NT2/D1 (cell line): ENCODE measurements around the gene PDE6B.

Experiments
- DNase-seq: peaks from one replicate; pipeline ENCODE4 v3.0.0-alpha.2; 2011; ENCODE audit warnings: low read depth, low spot score
- H3K27me3 ChIP-seq: 2 replicates; pipeline ENCODE4 v1.6.0; 2011; ENCODE audit warnings: mild to moderate bottlenecking; ENCODE audit not compliant: insufficient read length, insufficient read depth
- H3K36me3 ChIP-seq: 2 replicates; pipeline ENCODE4 v1.6.1; 2011; ENCODE audit warnings: mild to moderate bottlenecking, low read length, mixed read lengths; ENCODE audit not compliant: insufficient read depth, insufficient read length
- H3K4me1 ChIP-seq: 2 replicates; pipeline ENCODE4 v1.5.1; 2011; ENCODE audit not compliant: insufficient read depth, insufficient read length
- H3K4me3 ChIP-seq: 2 replicates; pipeline ENCODE4 v1.5.1; 2011; ENCODE audit warnings: low read depth; ENCODE audit not compliant: insufficient read length
- H3K9ac ChIP-seq: 2 replicates; pipeline ENCODE4 v1.6.0; 2011; ENCODE audit warnings: low read depth; ENCODE audit not compliant: insufficient read length
- H3K9me3 ChIP-seq: 2 replicates; pipeline ENCODE4 v1.5.1; 2011; ENCODE audit warnings: mild to moderate bottlenecking, low read length; ENCODE audit not compliant: insufficient read depth
- SUZ12 ChIP-seq: IDR thresholded peaks from 2 replicates; pipeline ENCODE4 v1.6.1; 2011; ENCODE audit not compliant: insufficient read length, insufficient read depth; ENCODE audit errors: extremely low read depth
- YY1 ChIP-seq: IDR thresholded peaks from 2 replicates; pipeline ENCODE4 v1.6.1; 2011; ENCODE audit not compliant: insufficient read length, insufficient read depth
- ZNF274 ChIP-seq: IDR thresholded peaks from 2 replicates; pipeline ENCODE4 v1.6.1; 2011; ENCODE audit warnings: mild to moderate bottlenecking, low read depth, low read length

PDE6B gene

DNA sequence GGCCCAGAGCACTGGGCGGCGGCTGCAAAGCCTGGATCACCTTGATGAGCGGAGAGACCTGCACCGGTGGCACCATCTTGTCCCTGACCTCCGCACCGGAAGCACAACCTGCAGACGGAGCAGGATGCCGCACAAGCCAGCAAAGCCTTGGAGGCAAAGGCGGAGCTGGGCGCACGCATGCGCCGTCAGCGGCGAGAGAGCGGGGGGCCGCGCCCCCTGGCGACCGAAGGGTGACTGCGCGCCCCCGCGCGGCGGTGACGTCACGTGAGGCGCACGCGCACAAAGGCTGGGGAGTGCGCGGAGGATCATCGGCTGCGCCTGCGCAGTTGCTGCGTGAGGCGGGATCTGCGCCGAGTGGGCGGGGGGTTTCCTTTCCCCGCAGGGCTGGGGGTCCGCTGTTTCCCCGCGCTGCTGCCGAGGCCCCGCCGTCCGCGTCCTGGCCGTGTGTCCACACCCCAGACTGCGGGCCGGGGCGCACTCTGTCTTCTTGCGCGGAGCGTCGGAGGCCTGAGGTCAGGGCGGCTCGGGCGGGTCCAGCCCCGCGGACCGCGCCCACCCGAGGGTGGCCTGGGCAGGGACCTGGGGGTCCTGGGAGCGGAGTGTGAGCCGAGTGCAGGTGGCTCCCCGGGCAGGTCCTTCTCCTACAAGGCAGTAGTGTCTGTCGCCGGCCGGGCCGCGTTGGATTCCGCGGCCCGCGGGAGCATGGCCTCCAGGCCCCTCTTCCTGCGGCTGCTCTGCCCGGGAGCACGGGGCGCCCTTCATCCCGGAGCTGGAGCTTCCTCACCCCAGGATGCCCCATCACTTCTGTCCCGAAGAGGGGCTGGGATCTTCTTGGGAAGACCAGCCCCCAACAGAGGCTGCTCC lies 49.0 kb downstream of the PDE6B start, which contains the start of the genes ATP5ME and MYL5:
ATP5ME (minus strand) TSS at position 105 of the 864 bp plus-strand sequence; CDS start at position 76, 29 bp downstream.
MYL5 (plus strand) TSS at position 371 of the 864 bp plus-strand sequence. CDS start 3,485 bp downstream, outside the sequence.
- peak; percentile 95 for DNase-seq
- H3K9ac ChIP-seq = peak within 1 kb of the TSS; percentile 97
- no peaks in the 10 kb centered on the region for H3K27me3 ChIP-seq
- TF ChIP-seq SUZ12 (no peak), YY1 (peak; percentile 80)
- H3K4me1 ChIP-seq = peaks cover 34% of the 10 kb centered on the region
- no peaks in the 10 kb centered on the region for H3K9me3 ChIP-seq
- H3K4me3 ChIP-seq = peak within 1 kb of the TSS; percentile 75
- H3K36me3 ChIP-seq = peaks cover 37% of the 10 kb centered on the region

DNA sequence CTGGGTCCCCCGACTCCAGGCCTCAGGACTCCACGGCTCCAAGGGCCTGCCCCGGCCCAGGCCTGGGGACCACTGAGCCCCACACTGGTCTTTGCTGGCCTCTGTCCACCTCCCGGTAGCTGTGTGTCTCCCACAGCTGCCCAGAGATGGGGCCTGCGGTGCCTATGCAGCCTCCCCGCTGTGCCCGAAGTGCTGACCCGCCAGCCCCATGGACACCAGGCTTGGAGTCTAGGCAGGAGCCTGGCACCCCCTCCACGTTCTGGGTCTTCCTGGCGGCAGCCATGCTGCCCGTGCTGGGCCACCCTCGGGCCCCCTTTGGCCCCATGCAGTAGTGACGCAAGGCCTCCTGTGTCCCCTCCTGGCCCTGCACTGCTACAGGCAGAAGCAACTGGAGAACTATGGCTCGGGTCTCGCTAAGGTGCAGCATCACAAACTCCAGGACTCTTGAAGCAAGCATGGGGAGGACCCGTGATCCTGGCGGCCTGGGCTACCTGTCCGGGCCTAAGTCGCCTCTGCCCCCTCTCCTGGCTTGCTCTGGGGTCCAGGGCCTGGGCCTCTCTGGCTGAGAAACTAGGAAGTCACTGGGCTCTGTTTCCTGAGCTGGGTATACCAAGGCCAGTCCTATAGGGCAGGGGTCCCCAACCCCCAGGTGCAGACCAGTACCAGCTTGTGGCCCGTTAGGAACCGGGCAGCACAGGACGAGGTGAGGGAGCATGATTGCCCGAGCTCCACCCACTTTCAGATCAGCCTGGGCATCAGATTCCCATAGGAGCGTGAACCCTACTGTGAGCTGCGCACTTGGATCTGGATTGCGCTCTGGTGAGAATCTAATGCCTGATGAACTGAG lies 49.9 kb downstream of the PDE6B start:
- no peak for DNase-seq
- Histone ChIP-seq H3K27me3 (no peaks in the 10 kb centered on the region), H3K4me3 (peak overlapping the region; percentile 75), H3K9me3 (no peaks in the 10 kb centered on the region), H3K36me3 (peaks cover 33% of the 10 kb centered on the region), H3K4me1 (peaks cover 38% of the 10 kb centered on the region), H3K9ac (peak overlapping the region; percentile 97)
- no peak for TF ChIP-seq YY1
- TF ChIP-seq ZNF274 = no peak
- TF ChIP-seq SUZ12 = no peak

DNA sequence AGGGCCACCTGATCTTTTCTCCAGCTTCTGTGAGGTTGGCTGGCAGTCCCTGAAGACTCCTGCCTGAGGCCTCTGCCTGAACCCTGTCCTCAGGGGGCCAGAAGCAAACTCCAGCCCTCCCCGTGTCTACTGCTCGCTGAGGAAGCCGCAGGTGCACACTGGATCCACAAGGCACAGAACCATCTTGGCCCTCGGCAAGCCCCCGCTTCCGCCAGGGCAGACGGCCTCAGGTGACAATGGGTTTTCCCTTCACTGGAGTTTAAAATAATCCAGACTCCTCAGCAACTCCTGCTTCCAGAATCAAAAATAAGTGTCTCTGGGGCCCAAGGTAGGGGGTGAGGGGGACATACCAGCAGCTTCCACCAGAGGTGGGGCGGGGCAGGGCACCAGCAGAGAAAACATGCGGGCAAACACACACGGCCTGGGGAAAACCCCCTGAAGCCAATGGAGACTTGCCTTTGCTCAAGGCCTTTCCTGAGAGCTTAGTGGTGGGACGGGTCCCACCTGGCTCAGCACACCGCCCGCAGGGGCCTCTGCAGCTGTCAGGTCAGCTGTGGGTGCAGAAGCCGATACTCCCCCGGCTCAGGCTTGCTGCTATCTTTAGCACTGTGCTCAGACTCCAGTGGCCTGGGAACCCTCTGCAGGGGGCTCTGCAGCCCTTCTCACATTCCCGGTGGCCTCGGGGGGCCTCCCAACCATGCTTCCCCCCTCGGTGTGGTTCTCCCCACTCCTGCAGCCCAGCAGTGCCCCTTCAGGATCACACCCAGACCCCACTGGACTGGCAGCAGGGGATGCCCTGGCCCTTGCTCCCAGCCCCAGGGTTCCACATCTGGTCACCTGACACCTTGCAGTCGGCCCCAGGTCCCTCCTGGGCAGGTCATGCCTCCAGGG lies 50.9 kb downstream of the PDE6B start:
- Histone ChIP-seq H3K36me3 (peaks cover 24% of the 10 kb centered on the region), H3K27me3 (no peaks in the 10 kb centered on the region), H3K9me3 (no peaks in the 10 kb centered on the region), H3K9ac (peak overlapping the region; percentile 58), H3K4me3 (no peak overlapping the region), H3K4me1 (peaks cover 44% of the 10 kb centered on the region)
- no peak for DNase-seq
- TF ChIP-seq ZNF274 = no peak
- no peak for TF ChIP-seq YY1
- TF ChIP-seq SUZ12 = no peak

DNA sequence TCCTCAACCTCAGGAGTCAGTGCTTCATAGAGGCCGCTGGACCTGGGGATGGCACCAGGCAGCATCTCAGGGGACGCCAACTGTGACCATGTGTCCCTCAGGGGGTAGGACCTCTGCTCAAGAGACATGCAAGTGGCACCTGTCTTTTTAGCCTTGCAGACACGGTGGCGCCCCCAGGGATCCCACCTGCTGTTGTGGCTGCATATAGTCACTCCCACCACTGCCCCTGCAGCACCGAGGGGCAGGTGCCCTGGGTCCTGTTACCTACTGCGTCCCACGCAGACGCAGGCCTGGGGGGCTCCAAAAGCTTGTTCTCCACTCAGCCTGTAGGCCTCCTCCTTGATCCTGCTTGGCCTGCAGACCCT lies 51.5 kb downstream of the PDE6B start:
- H3K9me3 ChIP-seq = no peaks in the 10 kb centered on the region

DNA sequence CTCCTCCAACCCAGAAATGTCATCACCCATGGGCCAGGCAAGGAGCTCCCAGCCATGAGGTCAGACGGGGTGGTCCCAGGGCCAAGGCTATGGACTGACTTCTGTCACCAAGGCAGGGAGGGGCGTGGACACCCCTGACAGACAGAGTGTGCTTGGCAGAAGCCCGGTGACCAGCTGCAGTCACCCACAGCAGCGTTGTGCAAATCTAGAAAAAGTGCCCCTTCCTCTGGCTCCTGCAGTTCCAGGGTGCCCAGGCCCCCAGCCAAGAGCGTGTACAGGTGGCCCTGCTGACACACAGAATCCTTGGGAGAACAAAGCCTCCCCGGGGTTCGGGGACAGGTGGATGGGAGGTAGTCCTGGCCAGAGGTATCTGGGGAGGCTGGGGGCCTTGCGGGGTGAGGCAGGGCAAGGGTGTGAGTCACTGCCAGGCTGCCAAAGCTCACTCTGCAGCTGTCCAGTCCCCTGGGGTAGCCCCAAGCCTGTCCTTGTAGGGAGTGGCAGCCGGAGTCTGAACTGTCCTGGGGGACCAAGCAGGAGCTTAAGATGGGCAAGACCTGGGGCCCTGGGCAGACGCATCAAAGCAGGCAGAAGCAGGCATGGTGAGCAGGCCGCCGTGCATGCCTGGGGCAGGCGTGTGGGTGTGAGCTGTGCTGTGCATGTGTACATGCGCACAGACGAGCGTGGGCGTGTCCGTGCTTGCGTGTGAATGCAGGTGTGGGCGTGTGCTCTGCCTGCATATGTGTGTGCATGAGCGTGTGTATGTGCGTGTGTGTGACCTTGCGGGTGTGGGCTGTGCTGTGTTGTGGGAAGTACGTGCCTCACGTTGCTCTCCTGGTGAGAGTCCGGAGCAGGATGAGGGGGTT lies 52.3 kb downstream of the PDE6B start:
- Histone ChIP-seq H3K27me3 (no peaks in the 10 kb centered on the region), H3K4me1 (peaks cover 44% of the 10 kb centered on the region), H3K9ac (no peak overlapping the region), H3K4me3 (no peak overlapping the region), H3K9me3 (no peaks in the 10 kb centered on the region), H3K36me3 (peaks cover 9% of the 10 kb centered on the region)
- DNase-seq = no peak
- TF ChIP-seq ZNF274 (no peak), SUZ12 (no peak), YY1 (no peak)

More for the DNA sequence above, 51.5 kb downstream of the PDE6B start:
- no peak for DNase-seq
- H3K27me3 ChIP-seq = no peaks in the 10 kb centered on the region
- no peak overlapping the region for H3K9ac ChIP-seq
- TF ChIP-seq YY1 (no peak), SUZ12 (no peak), ZNF274 (no peak)
- peaks cover 44% of the 10 kb centered on the region for H3K4me1 ChIP-seq
- no peak overlapping the region for H3K4me3 ChIP-seq
- H3K36me3 ChIP-seq = peaks cover 17% of the 10 kb centered on the region
